GM19452 (cell line): ENCODE measurements around the gene RSF1.
"Not testable (repeated sequence)": the region's sequence is repeated elsewhere in the genome, so short reads cannot be mapped to it uniquely, and the experiment has no call there.

Experiments used
- ATAC-seq: cut with Tn5 transposase; IDR thresholded peaks from one replicate; pipeline ENCODE4 v1.9.1; 2021; ENCODE audit not compliant: unreplicated experiment

Gene RSF1, protein sequence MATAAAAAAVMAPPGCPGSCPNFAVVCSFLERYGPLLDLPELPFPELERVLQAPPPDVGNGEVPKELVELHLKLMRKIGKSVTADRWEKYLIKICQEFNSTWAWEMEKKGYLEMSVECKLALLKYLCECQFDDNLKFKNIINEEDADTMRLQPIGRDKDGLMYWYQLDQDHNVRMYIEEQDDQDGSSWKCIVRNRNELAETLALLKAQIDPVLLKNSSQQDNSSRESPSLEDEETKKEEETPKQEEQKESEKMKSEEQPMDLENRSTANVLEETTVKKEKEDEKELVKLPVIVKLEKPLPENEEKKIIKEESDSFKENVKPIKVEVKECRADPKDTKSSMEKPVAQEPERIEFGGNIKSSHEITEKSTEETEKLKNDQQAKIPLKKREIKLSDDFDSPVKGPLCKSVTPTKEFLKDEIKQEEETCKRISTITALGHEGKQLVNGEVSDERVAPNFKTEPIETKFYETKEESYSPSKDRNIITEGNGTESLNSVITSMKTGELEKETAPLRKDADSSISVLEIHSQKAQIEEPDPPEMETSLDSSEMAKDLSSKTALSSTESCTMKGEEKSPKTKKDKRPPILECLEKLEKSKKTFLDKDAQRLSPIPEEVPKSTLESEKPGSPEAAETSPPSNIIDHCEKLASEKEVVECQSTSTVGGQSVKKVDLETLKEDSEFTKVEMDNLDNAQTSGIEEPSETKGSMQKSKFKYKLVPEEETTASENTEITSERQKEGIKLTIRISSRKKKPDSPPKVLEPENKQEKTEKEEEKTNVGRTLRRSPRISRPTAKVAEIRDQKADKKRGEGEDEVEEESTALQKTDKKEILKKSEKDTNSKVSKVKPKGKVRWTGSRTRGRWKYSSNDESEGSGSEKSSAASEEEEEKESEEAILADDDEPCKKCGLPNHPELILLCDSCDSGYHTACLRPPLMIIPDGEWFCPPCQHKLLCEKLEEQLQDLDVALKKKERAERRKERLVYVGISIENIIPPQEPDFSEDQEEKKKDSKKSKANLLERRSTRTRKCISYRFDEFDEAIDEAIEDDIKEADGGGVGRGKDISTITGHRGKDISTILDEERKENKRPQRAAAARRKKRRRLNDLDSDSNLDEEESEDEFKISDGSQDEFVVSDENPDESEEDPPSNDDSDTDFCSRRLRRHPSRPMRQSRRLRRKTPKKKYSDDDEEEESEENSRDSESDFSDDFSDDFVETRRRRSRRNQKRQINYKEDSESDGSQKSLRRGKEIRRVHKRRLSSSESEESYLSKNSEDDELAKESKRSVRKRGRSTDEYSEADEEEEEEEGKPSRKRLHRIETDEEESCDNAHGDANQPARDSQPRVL (N-terminal part only)

DNA sequence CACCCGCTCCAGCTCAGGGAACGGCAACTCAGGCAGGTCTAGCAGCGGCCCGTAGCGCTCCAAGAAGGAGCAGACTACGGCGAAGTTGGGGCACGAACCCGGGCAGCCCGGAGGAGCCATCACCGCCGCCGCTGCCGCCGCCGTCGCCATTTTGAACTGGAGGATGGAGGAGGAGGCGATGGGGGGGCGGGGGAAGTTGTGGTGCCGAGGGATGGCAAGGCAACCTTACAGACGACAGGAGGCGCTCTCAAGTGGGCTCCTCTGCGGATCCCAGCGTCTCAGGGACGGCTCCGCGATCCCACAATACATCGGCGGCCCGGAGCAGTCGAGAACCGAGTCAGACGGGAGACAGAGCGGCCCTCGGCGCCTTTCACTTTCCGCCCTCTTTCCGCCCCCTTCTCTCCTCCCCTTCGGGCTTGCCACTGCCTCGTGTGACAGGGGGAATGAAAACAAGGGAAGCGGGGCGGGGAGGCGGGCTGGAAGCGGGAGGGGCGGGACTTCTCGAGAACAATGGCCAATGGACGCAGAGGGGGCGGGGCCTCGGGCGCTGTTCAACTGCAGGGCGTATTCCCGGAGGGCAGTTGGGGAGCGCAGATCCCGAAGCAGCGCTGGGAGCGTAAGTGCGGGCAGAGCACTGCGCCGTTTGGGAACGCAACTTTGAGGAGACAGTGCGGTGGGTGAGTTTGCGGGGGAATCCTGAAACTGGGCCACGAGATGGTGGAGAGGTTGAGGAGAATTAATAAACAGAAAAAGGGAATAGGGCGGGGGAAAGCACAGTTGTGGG is at the start of gene RSF1, which contains the start of gene AAMDC:
Gene RSF1 (minus strand): TSS at position 158 of the 784 bp plus-strand sequence. CDS start 8 bp downstream, at position 150.
Gene AAMDC (plus strand): TSS at position 580 of the 784 bp plus-strand sequence. CDS start 21,353 bp downstream, outside the sequence.
- ATAC-seq: peak; percentile 78

DNA sequence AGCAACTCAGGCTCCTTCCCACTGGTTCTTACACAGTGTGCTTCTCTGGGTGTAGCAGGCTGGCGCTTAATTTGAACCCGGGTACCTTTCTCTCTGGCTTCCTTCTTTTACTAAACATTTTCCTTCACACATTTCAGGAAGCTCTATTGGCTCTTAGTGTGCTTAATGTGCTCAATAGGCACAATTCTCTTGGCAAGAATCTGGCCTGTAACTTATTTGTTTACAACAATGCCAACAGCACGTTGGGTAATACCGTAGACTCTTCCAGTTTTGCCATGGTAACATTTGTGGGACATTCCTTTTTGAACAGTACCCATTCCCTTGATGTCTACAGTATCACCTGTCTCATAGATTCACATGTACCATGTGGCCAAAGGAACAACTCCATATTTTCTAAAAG is 48.2 kb upstream of the RSF1 start:
- no peak for ATAC-seq

DNA sequence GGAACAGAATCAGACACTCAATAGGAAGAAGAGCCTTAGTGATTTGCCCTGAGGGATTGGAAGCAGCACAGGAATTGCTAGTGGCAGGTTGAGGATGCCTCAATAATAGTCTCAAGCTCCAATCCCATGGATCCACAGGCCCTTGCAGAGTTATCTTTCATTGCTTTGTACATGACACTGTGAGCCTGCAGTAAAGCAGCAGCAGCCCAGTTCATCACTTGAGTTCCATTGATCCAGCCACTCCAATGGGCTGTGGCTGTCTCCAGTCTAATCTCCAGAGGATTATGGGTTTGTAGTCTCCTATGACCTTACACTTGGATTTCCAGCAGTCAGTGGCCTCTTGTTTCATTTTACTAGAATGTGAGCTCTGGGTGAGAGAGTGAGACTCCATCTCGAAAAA is 45.8 kb upstream of the RSF1 start:
- no peak for ATAC-seq

DNA sequence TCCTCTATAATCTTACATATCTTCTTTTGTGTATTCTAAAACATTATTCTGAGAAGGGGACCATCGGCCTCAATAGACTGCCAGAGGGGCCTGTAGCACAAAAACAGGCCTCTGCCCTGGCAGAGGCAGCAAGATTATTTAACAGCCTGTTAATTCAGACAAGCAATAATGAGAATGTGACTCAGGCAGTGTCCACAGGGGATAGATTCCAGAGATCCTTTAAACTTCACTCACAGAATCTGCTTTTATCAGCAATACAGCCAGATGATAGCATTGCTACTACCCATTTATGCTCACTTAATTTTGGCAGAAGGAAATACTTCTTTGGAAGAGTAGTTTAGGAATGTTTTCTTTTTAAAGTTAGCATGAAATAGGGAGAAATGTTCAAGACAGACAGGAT is 45.3 kb upstream of the RSF1 start:
- ATAC-seq: no peak

DNA sequence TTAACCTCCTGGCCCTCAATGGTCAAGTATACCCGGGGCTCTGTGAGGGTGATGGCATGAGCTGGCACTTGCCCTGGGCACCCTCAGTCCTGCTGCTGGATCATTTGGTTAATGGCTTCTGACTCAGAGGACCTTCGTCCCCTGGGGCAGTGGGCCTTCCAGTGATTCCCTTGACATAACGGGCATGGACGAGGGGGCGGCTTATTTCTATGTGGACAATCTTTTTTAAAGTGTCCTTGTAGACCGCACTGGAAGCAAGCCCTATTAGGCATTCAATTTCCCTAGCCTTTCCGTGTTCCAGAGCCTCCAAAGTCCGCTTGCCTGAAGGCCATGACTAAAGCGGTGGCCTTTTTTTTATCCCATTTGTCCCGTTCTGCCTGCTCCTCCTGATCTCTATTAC is 40.9 kb upstream of the RSF1 start:
- ATAC-seq: not testable (repeated sequence)

DNA sequence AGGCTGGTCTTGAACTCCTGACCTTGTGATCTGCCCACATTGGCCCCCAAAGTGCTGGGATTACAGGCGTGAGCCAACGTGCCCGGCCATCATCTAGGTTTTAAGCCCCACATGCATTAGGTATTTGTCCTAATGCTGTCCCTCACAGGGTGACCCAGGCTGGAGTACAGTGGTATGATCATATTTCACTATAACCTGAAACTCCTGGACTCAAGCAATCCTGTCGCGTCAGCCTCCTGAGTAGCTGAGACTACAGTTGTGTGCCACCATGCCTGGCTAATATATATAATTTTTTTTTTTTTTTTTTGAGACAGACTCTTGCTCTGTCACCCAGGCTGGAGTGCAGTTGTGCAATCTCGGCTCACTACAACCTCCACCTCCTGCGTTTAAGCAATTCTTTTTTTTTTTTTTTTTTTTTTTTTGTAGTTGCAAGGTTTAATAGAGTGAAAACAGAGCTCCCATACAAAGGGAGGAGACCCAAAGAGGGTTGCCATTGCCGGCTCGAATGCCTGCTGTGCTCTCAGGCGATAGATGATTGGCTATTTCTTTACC is 37.5 kb upstream of the RSF1 start:
- not testable (repeated sequence) for ATAC-seq

DNA sequence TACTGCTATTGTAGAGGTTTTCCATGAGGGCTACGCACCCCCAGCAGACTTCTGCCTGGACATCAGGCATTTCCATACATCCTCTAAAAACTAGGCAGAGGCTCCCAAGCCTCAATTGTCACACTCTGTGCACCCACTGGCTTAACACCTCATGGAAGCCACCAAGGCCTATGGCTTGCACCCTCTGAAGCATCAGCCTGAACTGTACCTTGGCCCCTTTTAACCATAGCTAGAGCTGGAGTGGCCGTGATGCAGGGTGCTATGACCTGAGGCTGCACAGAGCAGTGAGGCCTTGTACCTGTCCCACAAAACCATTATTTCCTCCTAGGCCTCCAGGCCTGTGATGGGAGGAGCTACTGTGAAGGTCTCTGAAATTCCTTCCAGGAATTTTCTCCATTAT is 34.3 kb upstream of the RSF1 start:
- ATAC-seq: no peak

DNA sequence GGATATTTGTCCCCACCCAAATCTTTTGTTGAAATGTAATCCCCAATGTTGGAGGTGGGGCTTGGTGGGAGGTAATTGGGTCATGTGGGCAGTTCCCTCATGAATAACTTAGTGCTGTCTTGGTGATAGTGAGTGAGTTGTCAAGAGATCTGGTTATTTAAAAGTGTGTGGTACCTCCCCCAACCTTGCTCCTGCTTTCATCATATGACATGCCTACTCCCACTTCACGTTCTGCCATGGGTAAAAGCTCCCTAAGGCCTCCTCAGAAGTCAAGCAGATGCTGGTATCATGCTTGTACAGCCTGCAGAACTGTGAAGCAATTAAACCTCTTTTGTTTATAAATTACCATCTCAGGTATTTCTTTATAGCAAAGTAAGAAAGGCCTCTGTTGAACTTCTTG is 31.0 kb upstream of the RSF1 start:
- no peak for ATAC-seq

DNA sequence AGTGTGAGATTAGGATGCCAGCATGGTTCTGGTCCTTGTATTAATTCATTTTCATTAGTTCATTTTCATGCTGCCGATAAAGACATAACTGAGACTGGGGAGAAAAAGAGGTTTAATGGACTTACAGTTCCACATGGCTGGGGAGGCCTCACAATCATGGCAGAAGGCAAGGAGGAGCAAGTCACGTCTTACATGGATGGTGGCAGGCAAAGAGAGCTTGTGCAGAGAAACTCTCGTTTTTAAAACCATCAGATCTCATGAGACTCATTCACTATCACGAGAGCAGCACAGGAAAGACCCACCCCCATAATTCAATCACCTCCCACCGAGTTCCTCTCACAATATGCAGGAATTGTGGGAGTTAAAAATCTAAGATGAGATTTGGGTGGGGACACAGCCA is 23.2 kb upstream of the RSF1 start:
- not testable (repeated sequence) for ATAC-seq

DNA sequence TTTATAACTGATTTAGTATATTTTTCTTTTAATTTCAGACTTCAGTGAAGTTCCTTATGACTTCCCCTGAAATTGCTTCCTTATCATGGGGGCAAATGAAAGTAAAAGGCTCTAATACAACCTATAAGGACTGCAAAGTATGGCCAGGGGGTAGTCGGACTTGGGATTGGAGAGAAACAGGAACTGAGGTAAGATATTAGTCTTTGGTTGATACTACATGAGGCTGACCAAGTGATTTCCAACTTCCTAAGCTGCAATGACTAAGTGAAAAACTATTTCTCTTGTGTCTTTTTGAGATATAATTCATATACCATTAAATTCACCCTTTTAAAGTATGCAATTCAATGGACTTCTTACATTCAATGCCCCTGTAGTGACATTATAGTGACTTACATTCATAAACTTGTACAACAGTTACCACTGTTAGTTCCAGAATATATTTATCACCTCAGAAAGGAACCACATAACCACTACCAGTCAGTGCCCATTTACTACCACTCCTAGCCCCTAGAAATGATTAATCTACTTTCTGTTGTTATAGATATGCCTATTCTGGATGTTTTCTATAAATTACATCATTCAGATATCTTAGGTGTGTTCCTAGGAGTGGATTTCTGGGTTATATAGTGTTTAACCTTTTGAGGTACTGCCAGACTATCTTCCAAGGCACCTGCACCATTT is 22.1 kb upstream of the RSF1 start:
- ATAC-seq: no peak

DNA sequence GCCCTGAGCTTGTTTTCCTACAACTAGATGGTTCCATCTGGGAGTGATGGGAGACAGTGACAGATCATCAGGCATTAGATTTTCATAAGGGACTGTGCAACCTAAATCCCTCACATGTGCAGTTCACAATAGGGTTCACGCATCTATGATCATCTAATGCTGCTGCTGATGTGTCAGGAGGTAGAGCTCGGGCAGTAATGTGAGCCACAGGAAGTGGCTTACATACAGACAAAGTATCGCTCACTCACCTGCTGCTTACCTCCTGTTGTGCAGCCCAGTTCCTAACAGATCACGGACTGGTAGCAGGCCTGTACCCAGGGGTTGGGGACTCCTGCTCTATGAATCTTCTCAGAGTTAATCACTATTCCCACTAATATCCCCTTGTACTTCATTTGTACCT is 12.8 kb upstream of the RSF1 start:
- no peak for ATAC-seq

DNA sequence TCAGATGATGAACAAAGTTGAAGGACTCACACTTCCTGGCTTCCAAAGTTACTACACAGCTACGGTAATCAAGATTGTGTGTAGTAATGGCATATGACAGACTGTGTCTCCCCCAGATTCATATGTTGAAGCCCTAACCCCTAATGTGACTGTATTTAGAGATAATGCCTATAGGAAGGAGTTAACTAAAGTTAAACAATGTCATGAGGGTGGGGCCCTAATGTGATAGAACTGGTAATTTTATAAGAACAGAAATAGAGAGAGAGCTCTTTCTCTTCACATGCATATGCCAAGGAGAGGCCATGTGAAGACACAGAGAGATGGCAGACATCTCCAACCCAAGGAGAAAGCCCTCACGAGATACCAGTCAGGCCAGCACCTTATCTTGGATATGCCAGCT is 8.4 kb upstream of the RSF1 start:
- ATAC-seq: no peak

DNA sequence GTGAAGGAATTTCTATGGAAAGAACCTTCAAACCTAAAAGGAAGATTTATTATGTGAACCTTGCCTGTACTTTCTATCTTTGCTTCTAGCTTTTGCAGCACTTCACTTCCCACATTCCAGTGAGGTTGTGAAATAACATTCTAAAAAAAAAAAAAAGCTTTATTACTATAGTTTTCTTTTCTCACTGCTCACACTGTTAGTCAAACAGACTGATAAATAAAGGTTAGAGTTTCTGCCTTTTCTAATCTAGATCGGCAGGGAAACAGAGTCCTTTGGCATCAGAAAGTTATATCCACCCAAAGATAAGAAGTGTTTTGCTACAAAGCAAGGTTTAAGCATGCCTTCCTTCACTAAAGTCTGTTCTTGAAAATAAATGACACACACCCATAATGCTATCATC is 3.3 kb upstream of the RSF1 start:
- no peak for ATAC-seq

DNA sequence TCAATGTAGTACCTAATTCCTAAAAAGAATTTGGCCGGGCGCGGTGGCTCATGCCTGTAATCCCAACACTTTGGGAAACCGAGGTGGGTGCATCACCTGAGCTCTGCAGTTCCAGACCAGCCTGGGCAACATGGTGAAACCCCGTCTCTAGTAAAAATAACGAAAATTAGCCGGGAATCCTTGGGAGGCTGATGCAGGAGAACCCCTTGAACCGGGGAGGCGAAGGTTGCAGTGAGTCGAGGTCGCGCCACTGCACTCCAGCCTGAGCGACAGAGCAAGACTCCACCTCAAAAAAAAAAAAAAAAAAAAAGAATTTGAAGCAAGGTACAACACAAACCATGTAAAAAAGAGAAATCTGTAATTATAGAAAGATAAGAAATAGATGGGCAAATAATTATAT is 1.6 kb upstream of the RSF1 start:
- not testable (repeated sequence) for ATAC-seq

DNA sequence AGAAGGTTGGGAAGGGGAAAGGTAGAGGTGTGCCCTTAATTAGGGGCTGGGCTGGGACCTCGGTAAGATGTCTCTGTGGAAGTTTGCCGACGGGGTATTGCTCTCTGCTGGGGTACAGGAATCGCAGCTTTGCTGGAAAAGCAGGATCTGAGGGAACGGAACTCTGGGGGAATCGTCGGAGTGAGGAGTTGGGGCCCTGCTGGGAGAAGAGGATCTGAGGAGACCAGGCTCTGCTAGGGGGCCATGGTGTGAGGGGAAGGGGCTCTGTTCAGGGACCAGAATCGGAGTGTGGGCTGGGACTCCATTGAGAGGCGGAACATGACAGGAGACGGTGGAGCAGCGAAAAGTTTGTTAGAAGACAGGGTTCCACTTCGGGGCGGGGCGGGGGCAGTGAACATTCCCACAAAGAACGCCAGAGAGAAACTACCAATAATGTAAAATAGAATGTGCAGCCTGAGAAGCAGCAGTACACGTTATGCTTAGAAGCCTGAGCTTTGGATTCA is 878 bp upstream of the RSF1 start:
- no peak for ATAC-seq

DNA sequence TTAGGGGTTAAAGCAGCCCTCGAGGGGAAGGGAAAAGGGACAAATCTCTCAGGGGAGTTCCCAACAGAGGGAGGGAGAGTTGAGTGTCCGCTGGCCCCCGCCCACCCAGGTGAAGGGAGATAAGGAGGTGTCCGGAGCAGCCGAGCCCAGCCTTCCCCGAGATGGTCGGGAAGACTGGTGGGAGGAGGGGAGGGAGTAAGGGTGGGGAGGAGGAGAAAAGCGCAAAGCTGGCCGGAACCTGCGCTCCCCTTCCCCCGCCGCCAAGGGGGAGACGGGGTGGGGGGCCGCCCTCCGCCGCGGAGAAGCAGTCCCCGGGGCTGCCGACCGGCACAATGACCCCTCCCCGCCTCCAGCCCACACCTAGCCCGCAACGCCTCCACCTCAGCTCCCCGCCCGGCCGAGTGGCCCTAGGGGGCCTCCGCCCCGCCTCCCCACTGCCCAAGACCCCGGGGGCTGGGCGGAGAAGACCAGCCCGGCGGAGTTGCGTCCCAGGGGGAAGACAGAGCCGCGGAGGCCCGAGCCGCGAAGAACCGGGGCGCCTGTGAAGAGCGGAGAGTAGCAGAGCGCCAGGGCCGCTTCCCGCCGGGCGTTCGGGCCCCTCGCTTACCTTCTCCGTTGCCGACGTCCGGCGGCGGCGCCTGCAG is 479 bp downstream of the RSF1 start:
- ATAC-seq: peak; percentile 15

DNA sequence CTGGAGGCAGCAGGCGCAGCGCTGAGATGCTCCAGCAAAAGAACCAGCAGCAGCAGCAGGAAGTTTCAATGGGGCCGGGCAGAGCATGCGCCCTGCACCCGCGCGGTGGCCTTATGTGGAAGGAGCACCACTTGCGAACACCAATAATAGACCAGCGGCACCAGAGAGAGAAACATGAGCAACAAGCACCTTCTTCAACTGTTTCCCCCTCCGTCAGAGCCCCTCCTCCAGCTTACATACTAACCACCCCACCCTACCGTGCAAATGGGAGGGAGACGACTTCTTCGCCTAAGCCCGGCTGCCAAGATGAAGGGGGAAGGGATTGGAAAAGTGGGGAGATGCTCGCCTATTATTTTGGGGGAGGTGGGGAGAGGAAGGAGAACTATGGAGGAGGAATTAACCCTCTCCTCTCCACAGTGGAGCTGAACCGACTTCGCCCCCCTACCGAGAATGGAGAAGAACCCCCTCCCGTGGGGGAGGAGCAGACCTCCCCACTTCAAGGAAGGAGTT is 1.1 kb downstream of the RSF1 start:
- peak; percentile 49 for ATAC-seq

DNA sequence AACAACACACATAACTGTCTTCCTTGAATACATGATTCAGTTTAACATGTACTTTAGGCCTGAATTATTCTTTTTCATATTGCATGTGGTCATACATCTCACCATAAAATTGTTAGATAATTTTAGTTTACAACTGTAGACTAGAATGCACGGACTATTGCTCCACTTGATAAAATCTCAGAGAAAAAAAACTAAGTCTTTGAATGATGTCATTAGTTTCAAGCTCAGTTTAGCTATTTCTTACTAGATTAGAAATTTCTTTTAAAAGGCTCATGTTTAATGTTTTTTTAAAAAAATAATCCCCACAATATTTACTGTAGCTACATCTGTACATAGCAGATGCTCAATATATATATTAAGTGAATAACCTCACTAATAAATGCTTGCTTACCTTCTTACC is 5.1 kb downstream of the RSF1 start:
- ATAC-seq: no peak
